Measurements from ENCODE around the gene TRIM66.

DNA sequence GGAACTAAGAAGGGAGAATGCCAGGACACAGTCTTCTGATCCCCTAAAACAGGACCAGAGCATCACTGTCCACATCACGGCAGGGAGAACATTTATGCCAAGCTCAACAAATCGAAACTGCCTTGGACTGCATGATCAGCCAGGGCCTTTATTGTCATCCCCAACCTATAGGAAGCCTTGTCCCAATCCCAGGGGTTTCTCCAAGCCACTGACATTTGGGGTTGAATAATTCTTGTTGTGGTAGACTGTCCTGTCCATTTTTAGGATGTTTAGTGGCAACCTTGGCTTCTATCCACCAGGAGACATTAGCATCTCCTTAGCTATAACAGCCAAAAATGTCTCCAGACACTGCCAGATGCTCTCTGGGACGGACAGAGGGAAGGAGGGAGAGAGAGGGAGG lies 37.3 kb upstream of the TRIM66 start:
- TF ChIP-seq, protein P1, sequence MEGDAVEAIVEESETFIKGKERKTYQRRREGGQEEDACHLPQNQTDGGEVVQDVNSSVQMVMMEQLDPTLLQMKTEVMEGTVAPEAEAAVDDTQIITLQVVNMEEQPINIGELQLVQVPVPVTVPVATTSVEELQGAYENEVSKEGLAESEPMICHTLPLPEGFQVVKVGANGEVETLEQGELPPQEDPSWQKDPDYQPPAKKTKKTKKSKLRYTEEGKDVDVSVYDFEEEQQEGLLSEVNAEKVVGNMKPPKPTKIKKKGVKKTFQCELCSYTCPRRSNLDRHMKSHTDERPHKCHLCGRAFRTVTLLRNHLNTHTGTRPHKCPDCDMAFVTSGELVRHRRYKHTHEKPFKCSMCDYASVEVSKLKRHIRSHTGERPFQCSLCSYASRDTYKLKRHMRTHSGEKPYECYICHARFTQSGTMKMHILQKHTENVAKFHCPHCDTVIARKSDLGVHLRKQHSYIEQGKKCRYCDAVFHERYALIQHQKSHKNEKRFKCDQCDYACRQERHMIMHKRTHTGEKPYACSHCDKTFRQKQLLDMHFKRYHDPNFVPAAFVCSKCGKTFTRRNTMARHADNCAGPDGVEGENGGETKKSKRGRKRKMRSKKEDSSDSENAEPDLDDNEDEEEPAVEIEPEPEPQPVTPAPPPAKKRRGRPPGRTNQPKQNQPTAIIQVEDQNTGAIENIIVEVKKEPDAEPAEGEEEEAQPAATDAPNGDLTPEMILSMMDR (IDR thresholded peaks at IDR 0.05) = no peak
- TF ChIP-seq POLR2AphosphoS5 (IDR thresholded peaks at IDR 0.05) (no peak), POLR2A (IDR thresholded peaks at IDR 0.05) (no peak)
